Measurements from ENCODE around the gene VIT.

- TF ChIP-seq EZH2phosphoT487 (IDR thresholded peaks at IDR 0.05; ENCODE audit: insufficient read depth, low read depth) (no peak), EZH2 (IDR thresholded peaks at IDR 0.05; ENCODE audit: insufficient read depth, poor library complexity, severe bottlenecking) (no peak)
Observed at GRCh38 chr2:36682562-36682961, 13.9 kb upstream of the VIT start.

Measured in GM23248 (cell line).